Ascending aorta (tissue), 2 donors: Measurements from ENCODE around the gene FOXF1. TPM values are rescaled to one million over a fixed set of nuclear protein-coding genes. Genes with fewer than 3 reads are reported as not detected.

Source experiments
- DNase-seq, 2 donors: peaks; one replicate each; pipeline ENCODE4 v3.0.0-alpha.2; 2019; ENCODE audit warnings: low spot score in 2 of 2
- H3K27ac ChIP-seq, 2 donors: fragments of 200-600 bp; sonication (generic); one replicate each; pipeline ENCODE4 v1.5.1; 2016 to 2017; ENCODE audit warnings: mild to moderate bottlenecking in 1 of 2
- H3K27me3 ChIP-seq: fragments of 200-600 bp; sonication (generic); one replicate; pipeline ENCODE4 v1.5.1; 2017
- H3K36me3 ChIP-seq, 2 donors: fragments of 200-600 bp; sonication (generic); one replicate each; pipeline ENCODE4 v1.5.1; 2016
- H3K4me1 ChIP-seq, 2 donors: fragments of 200-600 bp; sonication (generic); one replicate each; pipeline ENCODE4 v1.5.1; 2016 to 2017; ENCODE audit warnings: mild to moderate bottlenecking in 1 of 2
- H3K4me3 ChIP-seq, 2 donors: fragments of 200-600 bp; sonication (generic); one replicate each; pipeline ENCODE4 v1.5.1; 2016 to 2017; ENCODE audit warnings: mild to moderate bottlenecking in 1 of 2
- H3K9me3 ChIP-seq, 2 donors: fragments of 200-600 bp; sonication (generic); one replicate each; pipeline ENCODE4 v1.5.1; 2016
- intact Hi-C: fragments of 100-400 bp; cut with DNase I; formaldehyde crosslinking; loops from one replicate; pipeline ENCODE4 v1.15.1; 2023
- total RNA-seq: library from RNA; depleted of rRNA; stranded (reverse); fragments of >200 nt; gene quantifications from one replicate; pipeline ENCODE4 v1.1.0, GENCODE V29; 2016
- TF ChIP-seq, protein P1 (sequence below), 3 experiments: fragments of 200-600 bp in 2 of 3; fragments of 450-650 bp in 1 of 3; sonication (generic) in 2 of 3; IDR thresholded peaks; one replicate each; pipeline ENCODE4 v1.5.1; 2016 to 2019; ENCODE audit warnings: antibody characterized with exemption in 3 of 3, mild to moderate bottlenecking in 1 of 3, moderate library complexity in 1 of 3

Gene FOXF1
- total RNA-seq, 1 donor from 2014 or later: 3.2 TPM

DNA sequence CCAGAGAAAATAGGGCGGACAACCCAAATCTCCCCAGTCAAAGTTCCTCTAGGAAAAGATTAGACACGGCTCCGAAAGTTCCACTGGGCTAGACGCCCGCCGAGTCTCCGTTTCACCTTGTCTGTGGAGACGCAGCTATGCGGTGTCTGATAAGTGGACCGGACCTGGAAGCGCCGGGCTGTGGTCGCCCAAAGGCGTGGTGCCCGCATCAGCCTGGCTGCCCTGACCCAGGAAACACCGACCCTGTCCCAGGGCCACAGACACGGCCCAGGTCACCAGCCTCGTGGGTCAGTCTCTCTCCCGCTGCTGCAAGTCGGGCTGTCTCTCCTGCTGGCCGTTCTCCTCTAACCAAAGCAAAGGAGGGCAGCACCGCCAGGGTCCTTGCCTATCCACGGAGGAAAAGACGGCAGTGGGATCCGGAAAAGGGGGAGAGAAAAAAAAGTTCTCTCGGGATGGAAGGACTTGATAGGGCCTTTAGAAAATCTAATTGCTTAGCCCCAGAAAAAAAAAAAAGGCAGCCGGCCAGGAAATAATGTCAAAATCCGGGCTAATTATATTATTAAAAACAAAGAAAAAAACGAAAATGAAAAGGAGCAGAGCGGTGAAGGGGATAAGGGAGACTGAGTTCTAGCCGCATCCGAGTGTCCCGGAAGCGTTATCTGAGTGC is 13.9 kb upstream of the FOXF1 start:
- Histone ChIP-seq H3K4me1 (peaks cover 0 to 4% of the 10 kb centered on the region in 2 donors), H3K27ac (no peak overlapping the region), H3K4me3 (no peak overlapping the region), H3K9me3 (no peaks in the 10 kb centered on the region), H3K27me3 (peaks cover 29% of the 10 kb centered on the region), H3K36me3 (no peaks in the 10 kb centered on the region)
- TF ChIP-seq, protein P1, sequence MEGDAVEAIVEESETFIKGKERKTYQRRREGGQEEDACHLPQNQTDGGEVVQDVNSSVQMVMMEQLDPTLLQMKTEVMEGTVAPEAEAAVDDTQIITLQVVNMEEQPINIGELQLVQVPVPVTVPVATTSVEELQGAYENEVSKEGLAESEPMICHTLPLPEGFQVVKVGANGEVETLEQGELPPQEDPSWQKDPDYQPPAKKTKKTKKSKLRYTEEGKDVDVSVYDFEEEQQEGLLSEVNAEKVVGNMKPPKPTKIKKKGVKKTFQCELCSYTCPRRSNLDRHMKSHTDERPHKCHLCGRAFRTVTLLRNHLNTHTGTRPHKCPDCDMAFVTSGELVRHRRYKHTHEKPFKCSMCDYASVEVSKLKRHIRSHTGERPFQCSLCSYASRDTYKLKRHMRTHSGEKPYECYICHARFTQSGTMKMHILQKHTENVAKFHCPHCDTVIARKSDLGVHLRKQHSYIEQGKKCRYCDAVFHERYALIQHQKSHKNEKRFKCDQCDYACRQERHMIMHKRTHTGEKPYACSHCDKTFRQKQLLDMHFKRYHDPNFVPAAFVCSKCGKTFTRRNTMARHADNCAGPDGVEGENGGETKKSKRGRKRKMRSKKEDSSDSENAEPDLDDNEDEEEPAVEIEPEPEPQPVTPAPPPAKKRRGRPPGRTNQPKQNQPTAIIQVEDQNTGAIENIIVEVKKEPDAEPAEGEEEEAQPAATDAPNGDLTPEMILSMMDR (IDR thresholded peaks at IDR 0.05): no peak
- intact Hi-C loops: no loop called here
- no peak for DNase-seq

DNA sequence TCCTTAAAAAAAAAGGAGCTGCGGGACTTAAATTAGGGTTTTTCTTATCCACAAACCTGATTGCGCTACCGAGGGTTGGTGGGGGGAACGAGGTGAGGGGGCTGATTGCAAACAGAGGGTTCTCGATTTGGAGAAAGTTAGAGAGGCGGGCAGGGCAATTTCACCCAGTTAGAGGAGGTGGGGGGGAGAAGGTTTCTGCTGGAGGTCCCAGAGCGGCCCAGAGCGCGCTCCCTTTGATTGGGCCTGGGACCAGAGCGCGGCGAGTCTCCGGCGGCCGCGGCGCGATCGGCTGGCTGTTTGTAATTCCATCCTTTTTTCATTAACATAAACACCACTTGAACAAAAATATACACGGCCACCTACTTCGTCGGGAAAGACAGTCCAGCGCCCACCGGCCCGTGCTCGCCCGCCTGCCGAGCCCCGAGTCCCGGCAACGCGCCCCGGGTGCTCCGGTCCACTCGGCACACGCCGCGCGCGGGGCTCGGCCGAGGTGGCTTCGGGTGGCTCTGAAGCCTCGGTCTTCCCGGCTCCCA is 13.3 kb upstream of the FOXF1 start:
- no peaks in the 10 kb centered on the region for H3K9me3 ChIP-seq
- H3K27ac ChIP-seq: no peak overlapping the region
- peaks cover 29% of the 10 kb centered on the region for H3K27me3 ChIP-seq
- no peak for DNase-seq
- H3K36me3 ChIP-seq: no peaks in the 10 kb centered on the region
- TF ChIP-seq, protein P1 (IDR thresholded peaks at IDR 0.05): no peak
- H3K4me3 ChIP-seq: no peak overlapping the region
- peaks cover 0 to 4% of the 10 kb centered on the region in 2 donors for H3K4me1 ChIP-seq
- intact Hi-C loops: no loop called here

DNA sequence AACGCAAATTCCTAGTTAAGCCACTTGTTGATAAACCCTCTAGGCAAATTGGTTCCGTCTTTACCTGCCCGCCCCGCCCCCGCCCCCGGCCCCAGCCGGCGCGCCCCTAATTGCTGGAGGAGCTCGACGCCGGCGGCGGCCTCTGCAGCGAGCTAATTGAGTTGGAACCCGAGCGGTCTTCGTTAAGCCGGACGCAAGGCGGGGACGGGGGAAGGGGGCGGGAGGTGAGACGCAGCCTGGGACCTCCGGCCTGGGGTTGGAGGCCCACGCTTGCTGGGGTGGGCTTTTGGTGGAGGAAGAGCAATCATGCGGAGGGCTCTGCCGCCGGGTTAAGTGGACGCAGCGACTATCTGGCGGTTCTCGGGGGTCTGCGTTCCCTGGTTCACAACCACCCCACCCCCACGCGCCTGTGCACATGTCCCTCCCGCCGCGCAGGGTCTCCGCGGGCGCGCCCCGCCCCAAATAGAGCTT is 12.7 kb upstream of the FOXF1 start:
- intact Hi-C loops: loop anchor here (2.0 kb wide), 1 partner anchor 69 kb away; no protein-coding TSS in a partner anchor
- H3K36me3 ChIP-seq: no peaks in the 10 kb centered on the region
- H3K27me3 ChIP-seq: peaks cover 29% of the 10 kb centered on the region
- no peak overlapping the region for H3K27ac ChIP-seq
- no peak for DNase-seq
- H3K4me1 ChIP-seq: peaks cover 0 to 4% of the 10 kb centered on the region in 2 donors
- no peak overlapping the region for H3K4me3 ChIP-seq
- TF ChIP-seq, protein P1 (IDR thresholded peaks at IDR 0.05): no peak
- no peaks in the 10 kb centered on the region for H3K9me3 ChIP-seq

DNA sequence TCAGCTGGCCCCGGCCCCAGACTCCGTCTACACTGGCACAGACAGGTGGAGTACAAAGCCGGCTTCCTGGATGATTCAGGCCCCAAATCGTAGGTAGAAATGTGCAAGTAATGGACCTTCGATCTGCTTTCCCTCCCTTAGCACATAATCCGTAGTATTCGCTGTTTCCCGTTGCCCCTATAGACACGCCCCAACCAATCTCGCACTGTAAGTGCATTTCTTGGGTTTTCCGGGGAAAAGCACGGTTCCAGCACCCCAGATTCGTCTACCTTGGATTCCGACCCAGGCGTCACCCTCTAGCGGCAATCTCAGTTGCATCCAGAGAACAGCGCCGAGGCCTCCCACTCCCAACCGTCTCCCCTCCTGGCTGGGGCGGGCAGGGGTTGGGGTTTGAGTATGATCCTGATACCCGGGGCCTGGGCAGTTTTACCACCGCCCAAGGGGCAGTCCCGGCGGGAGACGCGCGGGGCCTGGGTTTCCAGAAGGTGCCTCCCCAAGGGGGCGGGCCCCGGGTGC is 12.1 kb upstream of the FOXF1 start:
- intact Hi-C loops: loop anchor here (2.0 kb wide), 1 partner anchor 69 kb away; no protein-coding TSS in a partner anchor
- Histone ChIP-seq H3K4me3 (peak overlapping the region in 1 of 2 donors; percentile 10), H3K9me3 (no peaks in the 10 kb centered on the region), H3K27me3 (peaks cover 29% of the 10 kb centered on the region), H3K27ac (no peak overlapping the region), H3K4me1 (peaks cover 0 to 4% of the 10 kb centered on the region in 2 donors), H3K36me3 (no peaks in the 10 kb centered on the region)
- DNase-seq: no peak
- TF ChIP-seq, protein P1 (IDR thresholded peaks at IDR 0.05): no peak

DNA sequence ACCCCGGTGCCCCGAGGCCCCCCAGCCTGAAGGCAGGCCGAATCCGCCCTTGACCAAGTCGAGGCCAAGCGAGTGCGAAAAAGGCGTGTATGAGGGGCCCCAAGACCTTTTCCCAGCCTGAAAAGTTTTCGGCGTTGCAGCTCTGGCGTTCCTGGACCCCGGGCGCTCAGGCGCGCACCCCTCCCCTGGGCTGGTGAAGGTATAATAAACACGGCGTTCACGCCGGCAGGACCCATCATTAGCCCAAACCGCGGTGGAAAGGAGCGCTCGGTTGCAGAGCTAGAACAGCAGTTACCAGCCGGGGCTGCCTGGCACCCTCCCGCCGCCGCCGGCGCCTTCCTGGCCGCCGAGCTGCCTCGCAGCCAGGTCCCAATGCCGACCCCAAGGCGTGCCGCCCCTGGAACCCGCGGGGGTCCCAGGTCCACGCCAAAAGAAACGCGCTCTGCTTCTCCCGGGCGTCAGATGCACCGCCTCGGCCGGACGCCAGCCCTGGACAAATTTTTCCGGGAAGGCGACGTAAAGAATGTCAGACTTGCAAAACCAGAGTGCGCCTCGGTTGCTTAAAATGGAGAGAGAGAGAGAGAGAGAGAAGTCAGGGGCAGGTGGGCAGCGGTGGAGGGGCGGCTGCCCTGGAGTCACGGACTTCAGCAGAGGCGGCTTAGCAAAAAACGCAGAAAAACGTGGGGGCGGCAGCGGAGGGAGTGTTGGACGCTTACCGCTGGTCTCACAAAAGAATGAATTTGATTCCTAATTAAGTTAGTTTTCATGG is 11.5 kb upstream of the FOXF1 start:
- DNase-seq: no peak
- H3K27me3 ChIP-seq: peaks cover 29% of the 10 kb centered on the region
- peaks cover 0 to 4% of the 10 kb centered on the region in 2 donors for H3K4me1 ChIP-seq
- H3K27ac ChIP-seq: no peak overlapping the region
- TF ChIP-seq, protein P1 (IDR thresholded peaks at IDR 0.05): no peak
- H3K4me3 ChIP-seq: no peak overlapping the region
- intact Hi-C loops: loop anchor here (2.0 kb wide), 1 partner anchor 70 kb away; no protein-coding TSS in a partner anchor
- H3K9me3 ChIP-seq: no peaks in the 10 kb centered on the region
- H3K36me3 ChIP-seq: no peaks in the 10 kb centered on the region
